GM19240 (cell line): ENCODE measurements around the gene IL12B.
"Not testable (repeated sequence)": the region's sequence is repeated elsewhere in the genome, so short reads cannot be mapped to it uniquely, and the experiment has no call there.

Experiments
- DNase-seq: peaks from one replicate; pipeline ENCODE4 v3.0.0; 2011; ENCODE audit warnings: low spot score; ENCODE audit not compliant: insufficient read length

Gene IL12B

GRCh38 chr5:159297300-159297699 is 33.0 kb downstream of the IL12B start:
- not testable (repeated sequence) for DNase-seq

GRCh38 chr5:159294921-159295320 is 35.4 kb downstream of the IL12B start:
- no peak for DNase-seq

GRCh38 chr5:159290741-159291140 is 39.5 kb downstream of the IL12B start:
- no peak for DNase-seq

- DNase-seq, result no peak
Measured at GRCh38 chr5:159286420-159287035, 43.8 kb downstream of the IL12B start.

- no peak for DNase-seq
Measured at GRCh38 chr5:159274676-159275075, 55.6 kb downstream of the IL12B start.

GRCh38 chr5:159273923-159274322 is 56.4 kb downstream of the IL12B start:
- DNase-seq, result no peak

- no peak for DNase-seq
Measured at GRCh38 chr5:159269723-159270122, 60.6 kb downstream of the IL12B start.

- not testable (repeated sequence) for DNase-seq
Measured at GRCh38 chr5:159266764-159267163, 63.5 kb downstream of the IL12B start.
